Colonic mucosa (tissue), 4 donors: ENCODE results near the gene PACSIN1. TPM values are rescaled to one million over a fixed set of nuclear protein-coding genes. Genes with fewer than 3 reads are reported as not detected.
"Not testable (repeated sequence)": the region's sequence is repeated elsewhere in the genome, so short reads cannot be mapped to it uniquely, and the experiment has no call there.

Experiments
- DNase-seq: peaks from one replicate; pipeline ENCODE4 v3.0.0-alpha.2; 2020
- H3K27ac ChIP-seq: fragments of 200-600 bp; one replicate; pipeline ENCODE4 v1.8.0; 2021
- H3K27me3 ChIP-seq: fragments of 200-600 bp; one replicate; pipeline ENCODE4 v1.8.0; 2021
- H3K36me3 ChIP-seq: fragments of 200-600 bp; one replicate; pipeline ENCODE4 v1.8.0; 2021
- H3K4me1 ChIP-seq: fragments of 200-600 bp; one replicate; pipeline ENCODE4 v1.8.0; 2021; ENCODE audit warnings: mild to moderate bottlenecking
- H3K4me3 ChIP-seq: fragments of 200-600 bp; one replicate; pipeline ENCODE4 v1.8.0; 2021
- H3K9ac ChIP-seq, 2 donors: one replicate each; pipeline ENCODE4 v1.7.0; 2013; ENCODE audit warnings: control low read depth in 2 of 2, low read depth in 2 of 2, low read length in 2 of 2
- H3K9me3 ChIP-seq: fragments of 200-600 bp; one replicate; pipeline ENCODE4 v1.8.0; 2021
- CTCF ChIP-seq: fragments of 200-600 bp; IDR thresholded peaks from one replicate; pipeline ENCODE4 v1.8.0; 2022; ENCODE audit warnings: antibody characterized with exemption, mild to moderate bottlenecking
- intact Hi-C: fragments of 100-400 bp; cut with DNase I; formaldehyde crosslinking; loops from one replicate; pipeline ENCODE4 v1.14.1; 2022
- total RNA-seq, 2 donors: library from RNA; stranded (reverse); fragmentation: NEBNext Ultra II Directional in 1 of 2; extraction: Animal tissue kit (Norgen Biotek cat#: 25700) in 1 of 2; gene quantifications; one replicate each; pipeline ENCODE4 v1.2.1, GENCODE V29; 2021
- donor health status: healthy.
- donor health status: DM: no; HTN: no; CAD: no.
- donor health status: DM: no; HTN: no; CAD: no.

Gene PACSIN1
- total RNA-seq, 2 donors from 2014 or later = 0.05 to 0.37 TPM

GRCh38 chr6:34476921-34477320 is 11.0 kb downstream of the PACSIN1 start:
- no peaks in the 10 kb centered on the region for H3K27me3 ChIP-seq
- no peaks in the 10 kb centered on the region for H3K4me1 ChIP-seq
- no peak overlapping the region for H3K9ac ChIP-seq
- intact Hi-C loops = no loop called here
- H3K4me3 ChIP-seq = no peak overlapping the region
- no peak for TF ChIP-seq CTCF
- DNase-seq = no peak
- H3K9me3 ChIP-seq = no peaks in the 10 kb centered on the region
- H3K36me3 ChIP-seq = no peaks in the 10 kb centered on the region
- H3K27ac ChIP-seq = no peak overlapping the region

DNA sequence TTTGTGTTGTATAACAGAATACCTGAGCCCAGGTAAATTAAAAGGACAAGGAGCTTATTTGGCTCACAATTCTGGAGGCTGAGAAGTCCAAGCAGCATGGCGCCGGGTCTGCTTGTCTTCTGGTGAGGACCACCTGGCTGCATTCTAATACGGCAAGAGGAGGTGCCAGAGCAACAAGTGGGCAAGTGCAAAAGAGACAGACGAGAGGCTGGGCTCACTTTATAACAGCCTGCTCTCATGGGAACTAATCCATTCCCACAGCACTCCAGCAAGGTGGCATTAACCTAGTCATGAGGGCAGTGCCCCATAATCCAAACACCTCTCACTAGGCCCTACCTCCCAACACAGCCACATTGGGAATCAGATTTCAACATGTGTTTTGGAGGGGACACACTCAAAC is 12.9 kb downstream of the PACSIN1 start:
- Histone ChIP-seq H3K9me3 (no peaks in the 10 kb centered on the region), H3K9ac (no peak overlapping the region), H3K27ac (no peak overlapping the region), H3K36me3 (no peaks in the 10 kb centered on the region), H3K4me1 (no peaks in the 10 kb centered on the region), H3K27me3 (no peaks in the 10 kb centered on the region), H3K4me3 (no peak overlapping the region)
- TF ChIP-seq CTCF = no peak
- DNase-seq = no peak
- intact Hi-C loops = no loop called here

DNA sequence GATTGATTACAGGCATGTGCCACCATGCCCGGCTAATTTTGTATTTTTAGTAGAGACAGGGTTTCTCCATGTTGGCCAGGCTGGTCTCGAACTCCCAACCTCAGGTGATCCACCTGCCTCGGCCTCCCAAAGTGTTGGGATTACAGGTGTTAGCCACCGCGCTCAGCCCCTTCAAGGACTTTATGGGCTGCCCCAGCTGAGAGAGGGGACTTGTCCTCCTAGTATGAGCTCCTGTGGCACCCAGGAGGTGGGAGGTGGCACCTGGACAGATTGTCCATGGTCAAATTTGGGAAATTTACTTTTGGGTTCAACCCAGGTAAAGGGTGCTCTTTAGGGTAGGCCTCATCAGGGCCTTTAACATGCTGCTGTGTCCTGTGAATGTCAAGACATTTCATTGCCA is 17.9 kb downstream of the PACSIN1 start:
- H3K9ac ChIP-seq, H3K4me1 ChIP-seq, H3K27me3 ChIP-seq, H3K9me3 ChIP-seq, DNase-seq, H3K4me3 ChIP-seq, H3K36me3 ChIP-seq, intact Hi-C loops, H3K27ac ChIP-seq: not testable (repeated sequence)

DNA sequence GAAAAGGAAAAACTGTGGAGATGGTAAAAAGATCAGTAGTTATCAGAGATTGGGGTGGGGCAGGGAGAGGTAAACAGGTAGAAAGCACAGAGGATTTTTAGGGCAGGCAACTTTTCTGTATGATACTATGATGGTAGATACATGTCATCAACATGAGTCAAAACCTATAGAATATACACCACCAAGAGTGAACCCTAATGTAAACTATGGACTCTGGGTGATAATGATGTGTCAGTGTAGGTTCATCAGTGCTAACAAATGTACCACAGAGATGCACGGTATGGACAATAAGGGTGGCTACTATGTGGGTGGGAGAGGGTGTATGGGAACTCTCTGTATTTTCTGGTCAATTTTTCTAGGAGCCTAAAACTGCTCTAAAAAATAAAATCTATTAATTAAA is 18.5 kb downstream of the PACSIN1 start:
- no peak for DNase-seq

DNA sequence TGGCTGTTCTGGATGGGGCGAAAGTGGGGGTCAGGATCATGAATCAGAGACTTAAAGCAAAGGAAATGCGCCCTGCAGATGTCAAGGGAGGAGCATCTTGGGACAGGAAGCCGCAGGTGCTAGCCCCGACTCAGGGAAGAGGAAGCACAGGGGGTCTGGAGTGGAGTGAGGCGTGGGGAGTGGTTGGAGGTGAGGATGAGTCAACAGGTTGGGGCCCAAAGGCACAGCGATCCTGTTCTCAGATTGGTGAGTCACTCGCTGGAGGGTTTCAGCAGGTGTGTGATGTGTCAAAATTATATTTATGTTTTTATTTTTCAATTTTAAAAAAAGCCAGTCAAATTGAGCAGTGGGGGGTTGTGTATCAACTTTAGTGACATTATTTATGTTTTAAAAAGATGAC is 19.0 kb downstream of the PACSIN1 start:
- no peaks in the 10 kb centered on the region for H3K9me3 ChIP-seq
- no peak overlapping the region for H3K9ac ChIP-seq
- H3K36me3 ChIP-seq = no peaks in the 10 kb centered on the region
- TF ChIP-seq CTCF = no peak
- intact Hi-C loops = no loop called here
- no peak overlapping the region for H3K27ac ChIP-seq
- no peak overlapping the region for H3K4me3 ChIP-seq
- no peaks in the 10 kb centered on the region for H3K27me3 ChIP-seq
- no peaks in the 10 kb centered on the region for H3K4me1 ChIP-seq
- DNase-seq = no peak

More for the DNA sequence above, 18.5 kb downstream of the PACSIN1 start:
- H3K4me3 ChIP-seq = no peak overlapping the region
- H3K9ac ChIP-seq = no peak overlapping the region
- H3K9me3 ChIP-seq = no peaks in the 10 kb centered on the region
- H3K36me3 ChIP-seq = no peaks in the 10 kb centered on the region
- no peaks in the 10 kb centered on the region for H3K27me3 ChIP-seq
- no peak overlapping the region for H3K27ac ChIP-seq
- intact Hi-C loops = no loop called here
- H3K4me1 ChIP-seq = no peaks in the 10 kb centered on the region
- no peak for TF ChIP-seq CTCF

- Histone ChIP-seq H3K9ac (no peak overlapping the region), H3K4me1 (no peaks in the 10 kb centered on the region), H3K27me3 (no peaks in the 10 kb centered on the region), H3K4me3 (no peak overlapping the region), H3K27ac (no peak overlapping the region), H3K36me3 (no peaks in the 10 kb centered on the region), H3K9me3 (no peaks in the 10 kb centered on the region)
- TF ChIP-seq CTCF = no peak
- intact Hi-C loops = no loop called here
- DNase-seq = no peak
These were observed 19.6 kb downstream of the PACSIN1 start for GRCh38 chr6:34485321-34486060.
